GM18870 (cell line): ENCODE results near the gene NTHL1.

Experiments used
- ATAC-seq: cut with Tn5 transposase; IDR thresholded peaks from one replicate; pipeline ENCODE4 v1.9.1; 2021; ENCODE audit warnings: moderate library complexity; ENCODE audit not compliant: unreplicated experiment

Gene NTHL1

GRCh38 chr16:2047330-2048115 lies at the start of gene NTHL1, which contains the start of gene TSC2:
Gene NTHL1, minus strand, starts transcription at chr16:2047834. Its CDS starts 11 bp downstream, at chr16:2047823.
Gene TSC2, plus strand, starts transcription at chr16:2047985. Its CDS starts 631 bp downstream, at chr16:2048616.
- ATAC-seq, result peak; percentile 84

GRCh38 chr16:2096853-2097595 lies 49.4 kb upstream of the NTHL1 start:
- ATAC-seq, result no peak

GRCh38 chr16:2095918-2096582 lies 48.4 kb upstream of the NTHL1 start:
- ATAC-seq, result no peak

GRCh38 chr16:2095315-2095853 lies 47.8 kb upstream of the NTHL1 start:
- ATAC-seq, result no peak

GRCh38 chr16:2093793-2094192 lies 46.2 kb upstream of the NTHL1 start:
- no peak for ATAC-seq

GRCh38 chr16:2092866-2093265 lies 45.2 kb upstream of the NTHL1 start:
- ATAC-seq, result no peak

- no peak for ATAC-seq
Observed at GRCh38 chr16:2092256-2092620, 44.6 kb upstream of the NTHL1 start.

- no peak for ATAC-seq
Observed at GRCh38 chr16:2091547-2092255, 44.1 kb upstream of the NTHL1 start.

GRCh38 chr16:2090777-2091546 lies 43.3 kb upstream of the NTHL1 start:
- ATAC-seq, result no peak

GRCh38 chr16:2090481-2090776 lies 42.8 kb upstream of the NTHL1 start:
- ATAC-seq, result no peak

- ATAC-seq, result no peak
Observed at GRCh38 chr16:2089706-2090480, 42.3 kb upstream of the NTHL1 start.

- ATAC-seq, result no peak
Observed at GRCh38 chr16:2088759-2089358, 41.2 kb upstream of the NTHL1 start.

GRCh38 chr16:2087748-2088631 lies 40.4 kb upstream of the NTHL1 start:
- ATAC-seq, result no peak

- ATAC-seq, result no peak
Observed at GRCh38 chr16:2086812-2087747, 39.4 kb upstream of the NTHL1 start.

GRCh38 chr16:2086106-2086742 lies 38.6 kb upstream of the NTHL1 start:
- ATAC-seq, result no peak

- ATAC-seq, result no peak
Observed at GRCh38 chr16:2085669-2086068, 38.0 kb upstream of the NTHL1 start.
